Tibial nerve (tissue), 4 donors: Measurements from ENCODE around the gene STX18.

ENCODE experiments used
- EP300 ChIP-seq, 2 donors: sonication (generic); formaldehyde crosslinking; IDR thresholded peaks; one replicate each; pipeline ENCODE4 v1.6.1; 2017; ENCODE audit warnings: antibody characterized with exemption in 2 of 2, mild to moderate bottlenecking in 1 of 2
- POLR2A ChIP-seq, 2 donors: fragments of 450-650 bp; IDR thresholded peaks; one replicate each; pipeline ENCODE4 v1.6.1; 2017; ENCODE audit warnings: antibody characterized with exemption in 2 of 2, mild to moderate bottlenecking in 2 of 2, moderate library complexity in 2 of 2
- TF ChIP-seq, protein P1 (sequence below), 5 experiments: fragments of 200-600 bp in 3 of 5; fragments of 450-650 bp in 2 of 5; sonication (generic) in 3 of 5; IDR thresholded peaks; one replicate each; pipeline ENCODE4 v1.5.1; 2016 to 2019; ENCODE audit warnings: antibody characterized with exemption in 5 of 5, mild to moderate bottlenecking in 3 of 5, moderate library complexity in 2 of 5

DNA sequence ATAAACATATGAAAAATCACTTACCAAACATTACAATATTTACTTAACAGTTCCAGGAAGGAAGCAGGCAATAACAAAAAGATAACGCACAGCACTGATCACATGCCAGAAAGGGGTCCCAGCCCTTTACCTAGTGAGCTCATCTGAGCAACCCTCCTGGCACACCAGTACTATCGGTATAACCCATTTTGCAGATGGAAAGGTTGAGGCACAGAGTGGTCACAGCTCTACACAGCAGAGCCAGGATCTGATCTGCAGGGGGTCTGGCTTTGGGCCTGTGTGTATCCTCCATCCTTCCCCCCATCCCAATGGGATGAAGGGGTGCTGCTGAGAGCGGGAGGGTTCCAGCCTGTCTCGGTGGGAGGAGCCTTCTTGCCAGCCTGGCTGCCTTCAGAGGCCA, 150.0 kb downstream of the STX18 start:
- TF ChIP-seq, protein P1, sequence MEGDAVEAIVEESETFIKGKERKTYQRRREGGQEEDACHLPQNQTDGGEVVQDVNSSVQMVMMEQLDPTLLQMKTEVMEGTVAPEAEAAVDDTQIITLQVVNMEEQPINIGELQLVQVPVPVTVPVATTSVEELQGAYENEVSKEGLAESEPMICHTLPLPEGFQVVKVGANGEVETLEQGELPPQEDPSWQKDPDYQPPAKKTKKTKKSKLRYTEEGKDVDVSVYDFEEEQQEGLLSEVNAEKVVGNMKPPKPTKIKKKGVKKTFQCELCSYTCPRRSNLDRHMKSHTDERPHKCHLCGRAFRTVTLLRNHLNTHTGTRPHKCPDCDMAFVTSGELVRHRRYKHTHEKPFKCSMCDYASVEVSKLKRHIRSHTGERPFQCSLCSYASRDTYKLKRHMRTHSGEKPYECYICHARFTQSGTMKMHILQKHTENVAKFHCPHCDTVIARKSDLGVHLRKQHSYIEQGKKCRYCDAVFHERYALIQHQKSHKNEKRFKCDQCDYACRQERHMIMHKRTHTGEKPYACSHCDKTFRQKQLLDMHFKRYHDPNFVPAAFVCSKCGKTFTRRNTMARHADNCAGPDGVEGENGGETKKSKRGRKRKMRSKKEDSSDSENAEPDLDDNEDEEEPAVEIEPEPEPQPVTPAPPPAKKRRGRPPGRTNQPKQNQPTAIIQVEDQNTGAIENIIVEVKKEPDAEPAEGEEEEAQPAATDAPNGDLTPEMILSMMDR (IDR thresholded peaks at IDR 0.05) = no peak
- no peak for TF ChIP-seq EP300 (IDR thresholded peaks at IDR 0.05)
- no peak for TF ChIP-seq POLR2A (IDR thresholded peaks at IDR 0.05)
